HG03520 (cell line): ENCODE measurements around the gene SLC25A20.

Experiments used
- ATAC-seq: cut with Tn5 transposase; IDR thresholded peaks from one replicate; pipeline ENCODE4 v1.9.1; 2021; ENCODE audit warnings: mild to moderate bottlenecking, moderate library complexity; ENCODE audit not compliant: unreplicated experiment

Gene SLC25A20

GRCh38 chr3:48899273-48899672 lies 591 bp upstream of the SLC25A20 start:
- ATAC-seq: no peak

- no peak for ATAC-seq
These were observed 964 bp downstream of the SLC25A20 start for GRCh38 chr3:48897460-48898376.

GRCh38 chr3:48896936-48897335 lies 1.7 kb downstream of the SLC25A20 start:
- ATAC-seq: no peak

GRCh38 chr3:48894516-48894915 lies 4.2 kb downstream of the SLC25A20 start:
- no peak for ATAC-seq

- no peak for ATAC-seq
These were observed 7.1 kb downstream of the SLC25A20 start for GRCh38 chr3:48891606-48892005.

- ATAC-seq: no peak
These were observed 12.9 kb downstream of the SLC25A20 start for GRCh38 chr3:48885753-48886152.

- ATAC-seq: no peak
These were observed 17.0 kb downstream of the SLC25A20 start for GRCh38 chr3:48881652-48882114.

GRCh38 chr3:48881006-48881405 lies 17.7 kb downstream of the SLC25A20 start:
- no peak for ATAC-seq

- no peak for ATAC-seq
These were observed 18.7 kb downstream of the SLC25A20 start for GRCh38 chr3:48879994-48880377.

GRCh38 chr3:48879307-48879993 lies 19.2 kb downstream of the SLC25A20 start:
- no peak for ATAC-seq

GRCh38 chr3:48877671-48878070 lies 21.0 kb downstream of the SLC25A20 start:
- no peak for ATAC-seq

GRCh38 chr3:48863122-48863521 lies 35.6 kb downstream of the SLC25A20 start:
- no peak for ATAC-seq

GRCh38 chr3:48859206-48859605 lies 39.5 kb downstream of the SLC25A20 start:
- ATAC-seq: no peak

GRCh38 chr3:48858709-48859108 lies 40.0 kb downstream of the SLC25A20 start:
- ATAC-seq: no peak

GRCh38 chr3:48857641-48858040 lies 41.0 kb downstream of the SLC25A20 start:
- no peak for ATAC-seq

- ATAC-seq: no peak
These were observed 42.2 kb downstream of the SLC25A20 start for GRCh38 chr3:48856469-48856868.

- no peak for ATAC-seq
These were observed 42.8 kb downstream of the SLC25A20 start for GRCh38 chr3:48855681-48856447.

GRCh38 chr3:48852151-48852550 lies 46.5 kb downstream of the SLC25A20 start:
- no peak for ATAC-seq

- ATAC-seq: no peak
These were observed 47.3 kb downstream of the SLC25A20 start for GRCh38 chr3:48851407-48851806.

- no peak for ATAC-seq
These were observed 49.7 kb downstream of the SLC25A20 start for GRCh38 chr3:48848816-48849515.
